Measurements from ENCODE around the gene CPO.
A peak's percentile ranks its signal among the peaks of the same experiment; 100 is the strongest.

The CPO gene

GRCh38 chr2:206974551-206974950 lies 35.2 kb downstream of the CPO start:
- ATAC-seq (no peak), DNase-seq (no peak)

- no peak for DNase-seq
- no peak for ATAC-seq
These were observed 39.4 kb downstream of the CPO start for GRCh38 chr2:206978746-206979145.

GRCh38 chr2:206979365-206979764 lies 40.0 kb downstream of the CPO start:
- ATAC-seq (no peak), DNase-seq (no peak)

- ATAC-seq: no peak
- no peak for DNase-seq
These were observed 40.6 kb downstream of the CPO start for GRCh38 chr2:206979922-206980321.

- no peak for DNase-seq
- no peak for ATAC-seq
These were observed 41.1 kb downstream of the CPO start for GRCh38 chr2:206980413-206980812.

GRCh38 chr2:206981086-206981674 lies 41.9 kb downstream of the CPO start:
- ATAC-seq: no peak
- DNase-seq: no peak

- ATAC-seq (peak; percentile 68), DNase-seq (peak; percentile 34)
These were observed 42.5 kb downstream of the CPO start for GRCh38 chr2:206981739-206982340.

- ATAC-seq: no peak
These were observed 43.1 kb downstream of the CPO start for GRCh38 chr2:206982360-206982955.

GRCh38 chr2:206983161-206983859 lies 44.0 kb downstream of the CPO start:
- ATAC-seq (no peak), DNase-seq (no peak)

More at GRCh38 chr2:206982360-206982955, 43.1 kb downstream of the CPO start:
- DNase-seq: no peak

GRCh38 chr2:206984206-206984605 lies 44.9 kb downstream of the CPO start:
- DNase-seq (no peak), ATAC-seq (peak; percentile 24)

- ATAC-seq (no peak), DNase-seq (no peak)
These were observed 47.6 kb downstream of the CPO start for GRCh38 chr2:206986943-206987342.

- no peak for DNase-seq
- no peak for ATAC-seq
These were observed 48.5 kb downstream of the CPO start for GRCh38 chr2:206987810-206988209.

GRCh38 chr2:206988884-206989283 lies 49.6 kb downstream of the CPO start:
- no peak for DNase-seq
- ATAC-seq: peak; percentile 14

GRCh38 chr2:206989311-206989710 lies 50.0 kb downstream of the CPO start:
- peak; percentile 54 for ATAC-seq
- peak; percentile 25 for DNase-seq

- ATAC-seq (no peak), DNase-seq (no peak)
These were observed 51.0 kb downstream of the CPO start for GRCh38 chr2:206990360-206990759.

- no peak for ATAC-seq
- DNase-seq: no peak
These were observed 51.8 kb downstream of the CPO start for GRCh38 chr2:206991070-206991469.

- ATAC-seq: no peak
- no peak for DNase-seq
These were observed 54.1 kb downstream of the CPO start for GRCh38 chr2:206993396-206993911.

GRCh38 chr2:206993964-206994363 lies 54.6 kb downstream of the CPO start:
- ATAC-seq: no peak
- no peak for DNase-seq

- DNase-seq: no peak
- no peak for ATAC-seq
These were observed 57.3 kb downstream of the CPO start for GRCh38 chr2:206996556-206997065.

GRCh38 chr2:207008105-207008990 lies 69.0 kb downstream of the CPO start:
- DNase-seq (no peak), ATAC-seq (no peak)

GRCh38 chr2:207012461-207012860 lies 73.1 kb downstream of the CPO start:
- ATAC-seq: no peak
- DNase-seq: no peak

GRCh38 chr2:207014424-207014823 lies 75.1 kb downstream of the CPO start:
- ATAC-seq (no peak), DNase-seq (no peak)
